ENCODE results near the gene GDF2.

GRCh38 chr10:47290338-47290737 is 31.9 kb upstream of the GDF2 start:
- TF ChIP-seq POLR2A (IDR thresholded peaks at IDR 0.05; ENCODE audit: low read length), result no peak
- TF ChIP-seq GATA1 (IDR thresholded peaks at IDR 0.05; ENCODE audit: low read depth, low read length), result no peak
